Loucy (cell line): ENCODE measurements around the gene ORC2.

Source experiments
- H2AFZ ChIP-seq: fragments of 200-600 bp; sonication (generic); 2 replicates; pipeline ENCODE4 v1.6.0; 2016; ENCODE audit warnings: antibody characterized with exemption, mild to moderate bottlenecking, low read length, moderate library complexity
- H3F3A ChIP-seq: fragments of 200-600 bp; 2 replicates; pipeline ENCODE4 v1.6.0; 2016; ENCODE audit warnings: antibody characterized with exemption, low read depth, mild to moderate bottlenecking
- H3K27me3 ChIP-seq: fragments of 200-600 bp; sonication (generic); 2 replicates; pipeline ENCODE4 v1.6.1; 2014; ENCODE audit warnings: low read length, mild to moderate bottlenecking; ENCODE audit not compliant: insufficient read depth, poor library complexity, severe bottlenecking
- H3K36me3 ChIP-seq: fragments of 200-600 bp; sonication (generic); 2 replicates; pipeline ENCODE4 v1.6.1; 2016; ENCODE audit warnings: low read length; ENCODE audit not compliant: insufficient read depth
- H3K4me1 ChIP-seq: fragments of 200-600 bp; sonication (generic); 2 replicates; pipeline ENCODE4 v1.5.1; 2014; ENCODE audit warnings: low read length, mild to moderate bottlenecking; ENCODE audit not compliant: insufficient read depth, poor library complexity, severe bottlenecking
- H3K4me2 ChIP-seq: fragments of 200-600 bp; sonication (generic); 2 replicates; pipeline ENCODE4 v1.6.0; 2014; ENCODE audit warnings: antibody characterized with exemption, low read length, low read depth, mild to moderate bottlenecking; ENCODE audit not compliant: poor library complexity, severe bottlenecking
- H3K4me3 ChIP-seq: fragments of 200-600 bp; sonication (generic); 2 replicates; pipeline ENCODE4 v1.5.1; 2014; ENCODE audit warnings: low read length, mild to moderate bottlenecking, mixed read lengths; ENCODE audit not compliant: poor library complexity, severe bottlenecking
- H3K79me2 ChIP-seq: fragments of 200-600 bp; sonication (generic); 2 replicates; pipeline ENCODE4 v1.6.1; 2014; ENCODE audit warnings: low read length; ENCODE audit not compliant: insufficient read depth
- H3K9ac ChIP-seq: fragments of 200-600 bp; sonication (generic); 2 replicates; pipeline ENCODE4 v1.6.0; 2014; ENCODE audit warnings: mild to moderate bottlenecking, low read depth, low read length, moderate library complexity; ENCODE audit not compliant: poor library complexity, severe bottlenecking
- H3K9me2 ChIP-seq: fragments of 200-600 bp; sonication (generic); replicated peaks from 2 replicates; pipeline ENCODE4 v1.6.1; 2016; ENCODE audit warnings: low read depth, low read length, mixed read lengths
- H3K9me3 ChIP-seq: fragments of 200-600 bp; sonication (generic); 2 replicates; pipeline ENCODE4 v1.6.1; 2014; ENCODE audit warnings: mild to moderate bottlenecking, antibody characterized with exemption, low read length, low read depth; ENCODE audit not compliant: insufficient read depth
- H4K20me1 ChIP-seq: fragments of 200-600 bp; sonication (generic); 2 replicates; pipeline ENCODE4 v1.6.0; 2014; ENCODE audit warnings: antibody characterized with exemption, low read length, mild to moderate bottlenecking; ENCODE audit not compliant: insufficient read depth, poor library complexity, severe bottlenecking
- EZH2phosphoT487 ChIP-seq: fragments of 200-600 bp; IDR thresholded peaks from 2 replicates; pipeline ENCODE4 v1.6.1; 2018; ENCODE audit warnings: antibody characterized with exemption, mild to moderate bottlenecking, moderate library complexity, borderline replicate concordance
- TF ChIP-seq, protein P1 (sequence below): fragments of 200-600 bp; sonication (generic); conservative IDR thresholded peaks from 2 replicates; pipeline ENCODE4 v1.5.1; 2014; ENCODE audit warnings: mild to moderate bottlenecking, antibody characterized with exemption, low read length

ORC2 gene

DNA sequence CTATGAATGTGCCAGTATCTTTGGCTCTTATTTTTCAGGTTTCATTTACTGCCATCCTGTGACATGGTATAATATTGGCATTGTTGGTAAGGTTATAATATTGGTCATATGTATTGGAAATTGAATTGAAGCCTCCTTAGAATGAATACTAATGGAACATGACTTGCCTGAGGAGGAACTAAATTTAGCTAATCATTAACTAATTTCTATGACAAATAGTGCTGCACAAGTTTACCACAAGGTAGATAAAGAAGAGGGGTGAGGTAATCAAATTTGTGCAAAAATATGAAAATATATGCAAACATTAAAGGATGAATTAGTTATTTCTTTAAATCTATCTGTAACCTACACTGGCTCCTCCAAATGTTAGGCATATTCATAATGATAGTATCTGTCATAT lies 43.2 kb upstream of the ORC2 start:
- Histone ChIP-seq H3K4me3 (no peak overlapping the region), H3K9ac (no peak overlapping the region), H2AFZ (no peak overlapping the region), H3K36me3 (peaks cover 18% of the 10 kb centered on the region; the same call in 1 of the 2 replicates), H3K9me3 (no peaks in the 10 kb centered on the region), H3F3A (no peaks in the 10 kb centered on the region), H3K9me2 (no peaks in the 10 kb centered on the region), H3K27me3 (no peaks in the 10 kb centered on the region), H3K4me2 (no peak overlapping the region), H3K79me2 (no peaks in the 10 kb centered on the region), H4K20me1 (no peaks in the 10 kb centered on the region), H3K4me1 (peaks cover 6% of the 10 kb centered on the region)
- TF ChIP-seq EZH2phosphoT487: no peak
- TF ChIP-seq, protein P1, sequence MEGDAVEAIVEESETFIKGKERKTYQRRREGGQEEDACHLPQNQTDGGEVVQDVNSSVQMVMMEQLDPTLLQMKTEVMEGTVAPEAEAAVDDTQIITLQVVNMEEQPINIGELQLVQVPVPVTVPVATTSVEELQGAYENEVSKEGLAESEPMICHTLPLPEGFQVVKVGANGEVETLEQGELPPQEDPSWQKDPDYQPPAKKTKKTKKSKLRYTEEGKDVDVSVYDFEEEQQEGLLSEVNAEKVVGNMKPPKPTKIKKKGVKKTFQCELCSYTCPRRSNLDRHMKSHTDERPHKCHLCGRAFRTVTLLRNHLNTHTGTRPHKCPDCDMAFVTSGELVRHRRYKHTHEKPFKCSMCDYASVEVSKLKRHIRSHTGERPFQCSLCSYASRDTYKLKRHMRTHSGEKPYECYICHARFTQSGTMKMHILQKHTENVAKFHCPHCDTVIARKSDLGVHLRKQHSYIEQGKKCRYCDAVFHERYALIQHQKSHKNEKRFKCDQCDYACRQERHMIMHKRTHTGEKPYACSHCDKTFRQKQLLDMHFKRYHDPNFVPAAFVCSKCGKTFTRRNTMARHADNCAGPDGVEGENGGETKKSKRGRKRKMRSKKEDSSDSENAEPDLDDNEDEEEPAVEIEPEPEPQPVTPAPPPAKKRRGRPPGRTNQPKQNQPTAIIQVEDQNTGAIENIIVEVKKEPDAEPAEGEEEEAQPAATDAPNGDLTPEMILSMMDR: no peak

DNA sequence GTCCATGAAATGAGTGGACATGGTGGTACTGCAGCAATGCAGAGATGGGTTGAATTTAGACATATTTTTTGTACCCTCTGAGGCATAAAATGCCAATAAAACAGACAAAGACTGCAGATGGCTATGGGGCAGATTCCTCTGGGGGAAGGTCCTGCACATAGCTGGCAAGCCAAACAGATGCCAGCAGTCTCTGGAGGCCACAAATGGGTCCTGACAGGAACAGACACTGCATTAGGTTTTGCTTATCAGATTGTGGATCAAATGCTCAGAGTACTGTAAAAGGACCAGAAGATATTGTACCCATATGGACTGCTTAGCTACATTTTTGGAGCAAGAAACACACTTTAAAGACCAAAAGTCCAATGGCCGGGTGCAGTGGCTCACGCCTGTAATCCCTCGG lies 40.9 kb upstream of the ORC2 start:
- no peak overlapping the region for H3K4me3 ChIP-seq
- no peak overlapping the region for H3K9ac ChIP-seq
- H3K27me3 ChIP-seq: no peaks in the 10 kb centered on the region
- no peaks in the 10 kb centered on the region for H3K9me2 ChIP-seq
- peaks cover 18% of the 10 kb centered on the region; the same call in 1 of the 2 replicates for H3K36me3 ChIP-seq
- H3F3A ChIP-seq: no peaks in the 10 kb centered on the region
- no peaks in the 10 kb centered on the region for H4K20me1 ChIP-seq
- H3K79me2 ChIP-seq: no peaks in the 10 kb centered on the region
- H3K4me2 ChIP-seq: no peak overlapping the region
- H3K4me1 ChIP-seq: peaks cover 6% of the 10 kb centered on the region
- no peak overlapping the region for H2AFZ ChIP-seq
- no peaks in the 10 kb centered on the region for H3K9me3 ChIP-seq
- TF ChIP-seq, protein P1: no peak
- no peak for TF ChIP-seq EZH2phosphoT487

DNA sequence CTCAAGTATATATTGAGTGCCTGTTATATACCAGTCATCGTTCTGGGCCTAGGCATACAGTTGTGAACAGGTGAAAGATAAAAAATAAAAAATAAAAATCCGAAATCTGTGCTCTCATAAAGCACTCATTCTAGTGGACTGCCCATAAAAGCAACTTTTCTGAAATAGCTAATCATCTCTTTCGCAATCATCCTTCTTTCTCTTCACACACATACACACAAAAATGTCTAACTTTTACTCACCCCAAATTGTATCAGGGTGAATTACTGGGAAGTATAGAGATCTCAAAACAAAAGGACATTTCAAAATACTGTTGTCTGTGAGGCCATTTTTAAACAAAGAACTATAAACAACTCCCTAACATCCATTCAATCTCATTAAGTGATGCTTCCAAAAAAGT lies 29.6 kb upstream of the ORC2 start:
- no peak overlapping the region for H2AFZ ChIP-seq
- no peaks in the 10 kb centered on the region for H3K9me3 ChIP-seq
- no peaks in the 10 kb centered on the region for H3K4me1 ChIP-seq
- H3K9me2 ChIP-seq: no peaks in the 10 kb centered on the region
- H3K4me3 ChIP-seq: no peak overlapping the region
- no peaks in the 10 kb centered on the region for H3K27me3 ChIP-seq
- TF ChIP-seq, protein P1: no peak
- no peak for TF ChIP-seq EZH2phosphoT487
- no peak overlapping the region for H3K9ac ChIP-seq
- no peaks in the 10 kb centered on the region for H3F3A ChIP-seq
- H3K79me2 ChIP-seq: no peaks in the 10 kb centered on the region
- H3K4me2 ChIP-seq: no peak overlapping the region
- H4K20me1 ChIP-seq: no peaks in the 10 kb centered on the region
- H3K36me3 ChIP-seq: peaks cover 47% of the 10 kb centered on the region; the same call in 1 of the 2 replicates
